HG02885 (cell line): ENCODE results near the gene DZIP3.
A peak's percentile ranks its signal among the peaks of the same experiment; 100 is the strongest.

Experiments used
- ATAC-seq: cut with Tn5 transposase; IDR thresholded peaks from one replicate; pipeline ENCODE4 v1.9.1; 2021; ENCODE audit warnings: mild to moderate bottlenecking; ENCODE audit not compliant: unreplicated experiment, poor library complexity

The DZIP3 gene

GRCh38 chr3:108589081-108589997 is at the start of gene DZIP3, which contains the start of gene CIP2A:
Gene DZIP3, plus strand, starts transcription at chr3:108589722. Its CDS starts 15,685 bp downstream, at chr3:108605407.
Gene CIP2A, minus strand, starts transcription at chr3:108589438. Its CDS starts 63 bp downstream, at chr3:108589375.
- ATAC-seq: peak; percentile 89

GRCh38 chr3:108546247-108546646 is 43.3 kb upstream of the DZIP3 start:
- ATAC-seq: peak; percentile 62

- ATAC-seq: peak; percentile 63
Measured at GRCh38 chr3:108546692-108547091, 42.8 kb upstream of the DZIP3 start.

- no peak for ATAC-seq
Measured at GRCh38 chr3:108548304-108548703, 41.2 kb upstream of the DZIP3 start.

- no peak for ATAC-seq
Measured at GRCh38 chr3:108548886-108549285, 40.6 kb upstream of the DZIP3 start.

GRCh38 chr3:108552267-108553159 is 37.0 kb upstream of the DZIP3 start:
- ATAC-seq: peak; percentile 69

GRCh38 chr3:108554229-108554628 is 35.3 kb upstream of the DZIP3 start:
- ATAC-seq: no peak

GRCh38 chr3:108554913-108555571 is 34.5 kb upstream of the DZIP3 start:
- ATAC-seq: no peak

- no peak for ATAC-seq
Measured at GRCh38 chr3:108555966-108556581, 33.4 kb upstream of the DZIP3 start.

GRCh38 chr3:108562565-108562964 is 27.0 kb upstream of the DZIP3 start:
- ATAC-seq: no peak

- no peak for ATAC-seq
Measured at GRCh38 chr3:108564564-108564963, 25.0 kb upstream of the DZIP3 start.

- ATAC-seq: no peak
Measured at GRCh38 chr3:108565506-108565905, 24.0 kb upstream of the DZIP3 start.

- ATAC-seq: no peak
Measured at GRCh38 chr3:108566599-108566998, 22.9 kb upstream of the DZIP3 start.

- no peak for ATAC-seq
Measured at GRCh38 chr3:108569336-108569735, 20.2 kb upstream of the DZIP3 start.

GRCh38 chr3:108578064-108578463 is 11.5 kb upstream of the DZIP3 start:
- no peak for ATAC-seq

GRCh38 chr3:108588601-108589000 is 921 bp upstream of the DZIP3 start:
- no peak for ATAC-seq

- ATAC-seq: no peak
Measured at GRCh38 chr3:108589998-108590323, 439 bp downstream of the DZIP3 start.

- ATAC-seq: no peak
Measured at GRCh38 chr3:108590460-108590859, 938 bp downstream of the DZIP3 start.

- ATAC-seq: no peak
Measured at GRCh38 chr3:108595321-108595720, 5.8 kb downstream of the DZIP3 start.

GRCh38 chr3:108598375-108598774 is 8.9 kb downstream of the DZIP3 start:
- ATAC-seq: no peak
